Activated CD4-positive, alpha-beta T cell treated with anti-CD3 and anti-CD28 coated beads, Interleukin-2, amount 50 U/mL, for 48 hours (primary cell): ENCODE results near the gene RIT2.

ENCODE experiments used
- DNase-seq, 2 experiments: peaks; one replicate each; pipeline ENCODE4 v3.0.0-alpha.2; 2020

The RIT2 gene

DNA sequence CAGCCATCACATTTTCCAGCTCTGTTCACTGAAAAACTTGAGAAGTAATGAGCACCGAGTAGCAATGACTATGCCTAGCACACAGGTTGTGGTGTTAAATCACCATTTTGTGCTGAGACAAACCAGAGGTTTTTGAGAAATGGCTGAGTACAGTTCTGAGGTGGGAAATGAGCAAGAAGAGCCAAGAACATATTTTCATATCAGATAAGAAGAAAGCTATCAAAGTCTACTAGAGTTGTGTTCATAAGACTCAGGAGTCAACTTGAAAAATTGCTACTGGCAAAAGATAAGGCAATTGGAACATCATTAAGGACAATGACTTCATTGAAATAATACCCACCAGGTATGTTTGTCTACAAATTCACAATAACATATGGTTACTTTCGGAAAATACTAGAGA is 108.1 kb downstream of the RIT2 start:
- DNase-seq: no peak

DNA sequence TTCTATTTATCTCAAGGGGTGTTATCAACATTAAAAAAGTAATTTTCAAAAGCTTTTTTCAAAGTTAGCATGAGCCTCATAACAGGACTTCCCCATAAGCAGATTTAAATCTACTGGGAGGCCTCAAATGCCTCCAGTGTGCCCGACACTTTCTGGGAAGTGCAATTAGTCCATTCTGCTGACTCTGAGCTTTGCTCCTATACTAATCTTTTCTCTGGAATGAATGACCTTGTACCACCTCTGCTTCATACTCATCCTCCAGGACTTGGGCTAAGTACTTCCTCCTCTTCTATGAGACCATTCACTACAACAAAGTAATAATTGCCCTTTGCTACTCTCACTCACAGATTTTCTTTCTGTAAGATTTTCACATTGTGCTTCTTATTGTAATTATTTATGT is 111.1 kb downstream of the RIT2 start:
- DNase-seq: no peak

DNA sequence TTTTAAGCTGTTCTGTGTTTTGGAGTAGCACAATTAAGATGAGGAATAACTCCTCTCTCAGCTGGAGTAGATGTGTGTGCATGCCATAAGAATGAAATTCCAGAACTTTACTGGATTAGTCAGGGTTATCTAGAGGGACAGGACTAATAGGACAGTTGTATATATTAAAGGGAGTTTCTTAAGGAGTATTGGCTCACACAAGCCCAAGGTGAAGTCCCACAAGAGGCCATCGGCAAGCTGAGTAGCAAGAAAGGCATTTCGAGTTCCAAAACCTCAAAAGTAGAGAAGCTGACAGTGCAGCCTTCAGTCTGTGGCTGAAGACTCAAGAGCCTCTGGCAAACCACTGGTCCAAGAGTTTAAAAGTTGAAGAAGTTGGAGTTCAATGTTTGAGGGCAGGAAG is 113.7 kb downstream of the RIT2 start:
- DNase-seq: no peak

DNA sequence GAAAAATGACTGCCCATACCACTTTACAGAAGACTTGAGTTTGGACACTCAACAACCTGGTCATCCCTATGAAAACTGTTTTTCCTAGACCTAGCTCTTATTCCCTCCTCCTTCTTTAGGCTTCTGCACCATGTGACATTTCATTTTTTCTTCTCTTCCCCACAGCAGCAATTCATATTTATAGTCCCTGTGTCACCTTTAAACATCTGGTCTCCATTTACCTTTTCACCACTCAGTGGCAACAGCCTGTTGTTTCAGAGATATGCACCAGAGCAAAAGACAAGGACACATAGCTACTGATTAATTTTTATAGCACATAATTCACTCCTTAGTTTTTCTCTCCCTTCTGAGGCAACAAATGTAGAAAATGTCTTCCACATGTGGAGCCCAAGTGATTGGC is 118.7 kb downstream of the RIT2 start:
- DNase-seq: no peak

DNA sequence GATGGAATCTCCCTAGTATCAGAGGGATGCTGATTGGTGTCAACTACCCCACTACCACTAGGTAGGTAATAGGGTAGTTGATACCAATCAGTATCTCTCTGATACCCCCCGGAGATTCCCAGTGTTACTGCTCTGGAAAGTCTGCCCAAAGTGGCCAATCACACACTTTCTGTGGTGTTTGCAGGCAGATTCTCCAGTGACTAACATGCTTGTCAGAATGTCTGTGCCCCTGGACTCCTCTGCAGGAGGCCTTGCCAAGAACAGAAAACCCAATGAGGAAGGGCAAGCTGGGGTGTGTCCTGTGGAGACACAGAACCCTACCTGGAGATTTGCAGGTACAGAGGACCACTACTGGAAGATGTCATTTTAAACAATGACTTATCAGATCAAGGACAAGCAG is 135.1 kb downstream of the RIT2 start:
- DNase-seq: no peak

DNA sequence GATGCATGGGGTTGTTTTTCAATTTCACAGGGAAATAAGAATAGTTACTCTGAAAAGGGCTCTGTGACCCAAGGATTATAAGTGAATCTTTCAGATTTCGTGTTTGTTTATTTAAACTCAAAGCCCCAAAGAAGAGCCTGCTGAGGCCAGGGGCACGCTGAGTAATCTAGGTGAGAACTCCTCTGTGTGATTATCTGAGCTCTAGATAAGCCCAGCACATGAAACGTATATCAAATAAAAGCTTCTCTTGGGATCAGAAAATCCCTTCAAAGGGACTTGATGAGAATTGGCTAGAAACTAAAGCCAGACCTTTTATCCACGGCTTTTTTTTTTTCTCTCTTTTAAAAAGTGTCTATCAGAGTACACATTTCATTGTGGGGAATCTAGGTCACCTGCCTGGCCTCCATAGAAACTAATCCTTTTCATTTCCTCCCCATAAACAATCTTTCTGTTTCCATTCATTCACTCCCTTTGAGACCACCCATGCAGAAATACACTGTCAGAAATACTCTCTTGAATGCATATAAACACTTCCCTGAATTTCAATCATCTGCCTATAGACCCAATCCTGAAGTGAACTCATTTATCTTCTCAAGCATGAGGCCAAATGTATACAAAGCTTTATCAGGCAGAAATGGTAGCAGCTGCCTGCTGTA is 137.4 kb downstream of the RIT2 start:
- DNase-seq: no peak

DNA sequence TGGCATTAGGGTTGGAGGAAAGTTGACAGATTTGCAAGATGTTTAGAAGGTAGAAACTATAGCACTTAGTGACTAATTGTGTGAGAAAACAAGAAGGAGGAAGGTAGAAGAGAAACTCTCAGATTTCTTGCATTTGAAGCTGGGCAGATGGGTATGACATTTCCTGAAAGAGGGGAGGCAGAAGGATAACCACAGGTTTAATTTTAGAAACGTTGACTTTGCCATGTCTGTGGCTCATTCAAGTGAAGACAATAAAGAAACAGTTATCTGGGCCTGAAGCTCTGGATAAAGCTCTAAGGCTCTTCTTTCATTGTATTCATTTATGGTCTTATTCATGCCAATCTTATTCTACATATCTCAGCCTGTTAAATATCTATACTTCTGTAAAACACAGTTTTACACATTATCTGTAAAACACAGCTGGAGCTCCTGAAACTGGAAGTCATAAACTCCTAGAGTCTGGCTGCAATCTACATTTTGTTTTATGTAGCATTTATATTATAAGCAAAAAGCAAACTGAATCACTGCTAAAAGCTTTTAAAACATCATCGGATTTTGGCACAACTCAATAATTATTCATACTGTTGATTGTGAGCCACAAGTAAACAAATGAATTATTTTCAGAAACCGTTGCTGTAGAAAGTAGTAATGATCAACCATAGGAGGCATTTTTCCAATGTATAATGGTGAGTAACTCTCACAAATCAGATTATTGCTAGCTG is 138.5 kb downstream of the RIT2 start:
- DNase-seq: no peak

DNA sequence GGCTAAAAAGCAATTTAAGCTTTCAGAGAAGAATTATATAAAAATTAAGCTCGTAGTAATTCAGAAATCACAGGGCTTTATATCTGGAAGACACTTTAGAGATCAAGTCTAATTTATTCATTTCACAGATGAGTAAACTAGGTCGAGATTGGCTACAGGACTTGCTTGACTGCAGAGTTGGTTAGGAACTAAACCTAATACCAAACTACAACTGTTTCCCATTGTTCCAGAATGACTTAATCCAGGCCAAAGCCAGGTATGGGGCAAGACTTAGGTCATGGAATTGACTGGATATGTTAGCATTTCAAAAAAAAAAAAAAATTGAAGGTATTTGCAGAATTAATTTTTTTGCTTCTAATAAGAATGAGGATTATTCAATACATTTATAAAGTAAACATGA is 146.1 kb downstream of the RIT2 start:
- no peak for DNase-seq

DNA sequence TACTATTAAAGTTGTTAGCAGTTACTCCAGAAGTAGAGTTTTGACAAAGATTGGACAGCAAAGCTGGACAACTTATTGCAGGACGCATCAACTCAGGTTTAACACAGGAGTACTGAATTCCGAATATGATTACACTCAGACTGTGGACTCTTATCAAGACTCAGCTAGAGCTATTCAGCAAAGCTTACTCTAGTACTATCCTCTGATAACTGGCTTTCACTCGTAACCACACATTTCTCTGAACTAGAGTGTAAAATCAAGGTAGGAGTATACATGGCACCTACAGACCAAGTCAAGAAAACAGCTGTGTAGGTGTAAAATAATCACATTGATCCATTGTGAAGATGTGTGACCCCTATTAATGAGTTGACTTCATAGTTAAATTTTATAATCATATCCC is 154.2 kb downstream of the RIT2 start:
- DNase-seq: no peak

DNA sequence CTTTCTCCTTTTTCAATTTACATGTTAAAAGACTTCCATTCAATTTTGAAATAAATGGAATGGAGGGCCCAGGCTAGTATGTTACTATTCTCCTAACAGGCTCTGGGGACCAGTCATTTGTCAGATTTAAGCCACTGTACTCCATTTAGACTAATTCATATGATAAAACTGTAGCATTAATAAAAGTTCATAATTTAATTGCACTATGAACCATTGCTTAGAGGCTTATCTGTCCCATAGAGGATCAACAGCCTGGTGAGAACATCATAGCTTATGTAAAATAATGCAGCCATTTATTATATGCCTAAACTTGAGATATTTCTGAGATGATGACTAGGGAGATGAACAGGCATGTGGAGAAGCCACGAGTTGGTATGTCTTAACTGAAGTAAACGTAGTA is 156.0 kb downstream of the RIT2 start:
- no peak for DNase-seq

DNA sequence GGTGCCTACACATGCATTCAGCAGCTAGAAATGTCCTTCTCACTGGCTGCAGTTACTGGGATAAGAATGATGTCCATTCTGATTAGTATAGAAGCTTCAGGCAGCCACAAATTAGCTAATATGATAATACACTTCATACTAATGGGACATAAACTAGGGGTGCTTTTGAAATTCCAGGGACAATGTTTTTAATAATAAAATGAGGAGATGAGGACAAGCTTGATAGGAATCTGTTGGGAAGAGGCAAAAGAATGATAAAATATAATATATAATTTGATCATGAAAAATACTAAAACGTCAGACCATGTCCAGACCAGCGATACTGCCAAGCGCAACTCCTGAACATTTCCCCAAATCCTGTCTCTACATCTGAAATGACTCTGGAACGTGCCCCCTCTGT is 157.1 kb downstream of the RIT2 start:
- DNase-seq: no peak

DNA sequence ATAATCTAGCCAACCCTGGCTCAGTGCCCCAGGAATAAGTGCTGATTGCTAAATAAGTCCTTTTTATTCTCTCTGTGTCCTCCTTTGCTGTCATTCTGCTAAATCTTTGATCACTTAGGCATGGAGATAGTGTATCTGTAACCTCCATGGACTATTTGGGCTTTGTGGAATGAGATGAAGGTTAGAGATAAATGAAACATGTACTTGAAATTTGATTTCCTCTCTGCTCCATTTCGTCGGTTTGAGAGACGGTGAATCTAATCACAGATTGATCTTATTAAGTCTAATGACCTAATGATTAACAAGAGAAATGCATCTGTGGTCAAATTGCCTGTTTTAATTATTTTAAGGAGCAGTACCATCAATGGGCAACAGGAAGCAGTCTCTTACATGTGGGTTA is 159.2 kb downstream of the RIT2 start:
- DNase-seq: no peak

DNA sequence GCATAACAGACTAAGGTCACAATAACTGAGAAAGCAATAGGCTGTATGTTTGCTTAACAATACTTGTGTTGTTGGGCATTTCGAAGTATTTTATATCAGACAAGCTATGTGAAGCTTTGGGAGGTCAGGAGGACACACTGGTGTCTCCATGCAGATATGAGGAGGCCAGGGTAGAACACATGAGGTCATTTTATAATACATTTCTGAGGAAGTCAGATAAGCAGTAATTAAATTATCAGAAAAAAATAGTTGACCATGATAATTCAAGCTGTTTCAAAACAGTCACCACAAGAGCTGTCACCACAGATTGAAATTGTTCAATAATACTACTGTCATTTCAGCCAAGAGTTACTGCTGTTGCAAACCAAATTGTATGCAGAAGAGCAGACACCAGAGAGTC is 160.6 kb downstream of the RIT2 start:
- no peak for DNase-seq

DNA sequence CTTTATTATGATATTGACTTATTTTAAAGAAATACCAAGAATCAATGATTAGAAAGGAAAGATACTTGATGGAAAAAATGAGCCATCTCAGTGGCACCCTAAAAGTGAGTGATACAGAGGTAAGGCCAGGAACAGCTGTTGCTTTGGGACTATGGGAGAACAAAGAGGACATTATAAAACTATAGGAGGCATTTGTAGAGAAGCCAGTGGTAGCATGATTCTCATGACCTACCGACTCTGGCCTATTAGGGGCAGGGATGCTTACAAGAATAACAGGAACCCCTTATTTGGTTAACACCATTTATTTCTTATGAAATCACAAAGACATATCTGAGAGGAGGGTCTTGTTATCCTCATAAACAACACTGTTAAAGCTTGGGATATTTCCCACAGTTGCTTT is 162.2 kb downstream of the RIT2 start:
- no peak for DNase-seq

DNA sequence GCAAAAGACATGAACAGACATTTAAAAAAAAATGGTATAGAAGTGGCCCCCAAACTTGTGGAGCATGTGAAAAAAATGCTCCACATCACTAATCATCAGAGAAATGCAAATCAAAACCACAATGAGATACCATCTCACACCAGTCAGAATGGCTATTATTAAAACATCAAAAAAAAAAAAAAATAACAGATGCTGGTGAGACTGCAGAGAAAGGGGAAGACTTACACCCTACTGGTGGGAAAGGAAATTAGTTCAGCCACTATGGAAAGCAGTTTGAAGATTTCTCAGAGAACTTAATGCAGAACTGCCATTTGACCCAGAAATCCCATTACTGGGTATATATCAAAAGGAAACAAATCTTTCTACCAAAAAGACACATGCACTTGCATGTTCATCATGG is 164.8 kb downstream of the RIT2 start:
- DNase-seq: no peak

DNA sequence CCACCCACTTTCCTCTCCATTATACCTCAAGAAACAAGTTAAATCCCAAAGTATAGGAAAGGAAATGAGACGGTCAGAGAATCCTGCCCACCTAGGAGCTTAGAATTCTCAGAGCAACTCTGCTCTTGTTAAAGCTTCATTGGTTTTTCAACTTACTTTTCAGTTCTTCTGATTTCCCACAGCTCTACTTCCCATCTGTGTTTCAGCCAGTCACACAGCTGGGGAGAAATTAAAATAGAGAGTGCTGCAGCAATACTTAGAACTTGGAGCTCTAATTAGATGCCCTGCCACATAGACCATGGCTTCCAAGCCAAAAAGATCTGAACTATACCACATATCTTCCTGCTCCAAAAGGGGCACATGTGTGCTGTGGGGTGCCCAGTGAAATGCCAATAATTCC is 166.7 kb downstream of the RIT2 start:
- DNase-seq: no peak

DNA sequence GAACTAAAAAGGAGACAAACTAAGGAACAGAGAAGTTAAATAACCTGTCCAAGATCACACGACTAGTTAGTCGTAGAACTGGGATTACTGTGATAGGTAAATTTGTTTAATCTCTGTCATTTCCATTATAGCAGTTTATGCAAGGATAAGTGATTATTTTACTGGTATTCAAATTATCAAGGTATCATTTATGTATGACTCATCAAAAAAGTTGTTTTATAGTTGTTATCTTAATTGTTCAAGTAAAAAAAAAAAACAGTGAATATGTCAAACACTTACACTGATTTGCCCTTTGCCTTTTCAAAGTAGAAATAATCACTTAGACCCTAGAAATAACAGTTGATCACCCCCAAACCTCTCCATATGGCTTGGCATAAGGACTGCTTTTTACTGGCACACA is 173.6 kb downstream of the RIT2 start:
- no peak for DNase-seq

DNA sequence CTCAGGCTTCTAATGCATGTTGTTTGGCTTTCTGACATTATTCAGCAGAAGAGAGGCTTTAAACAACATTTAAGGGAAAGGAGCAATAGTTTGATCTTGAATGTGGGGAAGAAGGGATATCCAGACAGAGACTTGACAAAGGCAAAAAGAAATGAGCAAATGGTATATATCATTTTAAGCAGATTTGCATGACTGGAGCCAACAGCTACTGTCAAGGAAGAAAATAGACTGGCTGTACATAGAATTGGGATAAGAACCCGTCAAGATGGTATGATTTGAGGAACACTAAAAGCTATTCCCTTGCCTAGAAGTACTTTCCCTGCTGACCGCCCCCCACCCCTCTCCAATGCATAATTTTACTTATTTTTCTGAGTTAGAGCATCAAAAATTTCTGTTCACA is 174.5 kb downstream of the RIT2 start:
- no peak for DNase-seq

DNA sequence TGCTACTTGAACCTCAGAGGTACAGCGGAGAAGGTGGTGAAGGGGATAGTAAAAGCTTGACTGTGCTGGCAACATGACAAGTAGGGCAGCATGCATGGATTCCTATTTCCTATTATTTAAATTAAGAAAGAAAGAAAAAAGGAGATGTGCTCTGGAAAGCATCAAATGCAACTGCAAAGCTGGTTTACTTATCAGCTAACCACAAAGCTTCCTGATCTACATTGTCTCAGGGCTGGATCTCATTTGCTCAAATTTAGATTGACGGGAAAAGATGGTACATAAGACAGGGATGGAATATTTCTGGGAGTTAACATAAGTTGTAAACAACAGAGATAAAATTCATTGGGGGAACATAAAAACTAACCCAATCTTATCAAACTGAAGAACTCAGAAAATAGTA is 178.0 kb downstream of the RIT2 start:
- DNase-seq: no peak

DNA sequence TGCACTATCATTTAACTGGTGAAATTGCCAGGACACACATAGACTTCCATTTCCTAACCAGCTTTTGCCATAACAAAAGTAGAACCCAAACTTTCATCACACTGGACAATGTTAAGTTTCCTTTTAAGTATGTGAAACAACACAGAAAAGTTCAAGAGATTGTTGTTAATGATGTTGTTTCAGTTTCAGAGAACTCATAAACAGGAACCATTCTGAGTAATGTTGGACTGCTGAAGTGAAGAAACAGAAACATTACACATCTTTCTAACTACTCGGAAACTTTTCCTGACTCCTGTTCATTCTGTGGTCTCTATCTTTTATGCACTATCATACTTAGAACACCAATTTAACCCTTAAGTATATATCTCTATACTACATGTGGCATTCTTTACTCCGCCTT is 179.2 kb downstream of the RIT2 start:
- DNase-seq: no peak

DNA sequence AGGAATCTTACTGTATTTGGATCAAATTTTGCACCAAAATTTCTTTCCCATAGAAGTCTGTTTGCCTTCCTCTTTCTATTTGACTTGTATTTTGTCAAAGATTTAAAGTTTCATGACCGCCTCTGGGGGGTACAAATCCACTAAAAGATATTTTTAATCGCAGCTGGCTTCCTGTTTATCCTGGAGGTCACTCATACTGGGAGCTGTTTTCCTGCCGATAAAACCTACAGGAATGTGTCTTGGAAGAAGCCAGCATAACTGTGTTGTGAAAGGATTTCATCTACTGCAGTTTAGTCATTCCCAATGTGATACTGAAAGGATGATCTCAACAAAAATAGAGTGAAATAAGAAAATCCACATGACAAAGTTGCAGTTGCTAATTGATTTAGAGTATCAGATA is 184.0 kb downstream of the RIT2 start:
- no peak for DNase-seq

DNA sequence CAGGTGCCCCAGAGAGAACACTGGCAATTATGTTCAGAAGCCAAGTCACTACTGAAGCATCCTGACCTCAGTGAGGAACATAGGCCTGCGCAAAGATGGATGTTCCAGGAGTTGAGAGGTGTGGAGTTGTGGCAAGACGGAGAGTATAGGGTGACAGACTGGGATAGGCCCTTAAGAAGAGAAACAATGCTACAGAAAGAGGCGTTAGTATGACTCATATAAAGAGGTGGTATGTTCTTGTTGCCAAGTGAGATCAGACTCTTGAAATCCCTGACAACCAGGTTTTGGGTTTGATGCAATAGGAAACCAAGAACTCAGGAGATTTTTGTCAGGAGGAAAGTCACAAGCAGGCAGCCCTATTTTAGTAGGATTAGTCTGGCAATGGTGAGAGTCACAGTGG is 185.6 kb downstream of the RIT2 start:
- no peak for DNase-seq

DNA sequence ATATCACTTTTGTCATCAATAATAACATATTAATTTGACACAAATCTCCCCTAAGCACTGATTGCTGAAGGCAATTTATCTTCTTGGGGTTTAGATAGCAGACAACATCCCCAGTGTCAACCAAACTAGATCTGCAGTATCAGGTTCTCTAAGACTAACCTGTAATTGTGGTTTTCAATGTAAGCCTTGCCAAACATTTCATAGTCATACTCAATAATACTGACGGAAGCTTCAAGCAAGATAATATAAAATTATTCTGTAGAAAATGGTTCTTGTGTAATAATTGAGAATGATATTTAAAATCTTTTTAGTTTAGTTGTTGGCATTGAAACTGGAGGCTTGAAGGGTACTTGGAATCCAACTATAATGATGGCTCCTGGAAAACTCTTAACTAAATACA is 186.3 kb downstream of the RIT2 start:
- DNase-seq: no peak

DNA sequence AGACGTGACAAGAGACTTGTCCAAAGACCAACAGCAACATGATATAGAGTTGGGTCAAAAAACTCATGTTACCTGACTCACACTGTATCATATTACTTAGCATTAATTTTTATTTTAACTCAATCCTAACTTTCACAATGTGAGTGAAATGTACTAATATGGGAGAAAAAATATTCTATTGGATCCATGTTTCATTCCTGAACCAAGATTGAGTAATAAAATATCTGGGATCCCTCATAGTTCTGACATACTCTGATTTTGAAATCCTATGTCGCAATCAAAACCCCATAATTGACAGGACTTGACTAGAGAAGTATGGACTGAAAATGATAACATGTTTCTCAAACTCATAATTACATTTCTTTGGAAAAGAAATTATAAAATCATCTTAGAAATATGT is 190.4 kb downstream of the RIT2 start:
- DNase-seq: no peak

DNA sequence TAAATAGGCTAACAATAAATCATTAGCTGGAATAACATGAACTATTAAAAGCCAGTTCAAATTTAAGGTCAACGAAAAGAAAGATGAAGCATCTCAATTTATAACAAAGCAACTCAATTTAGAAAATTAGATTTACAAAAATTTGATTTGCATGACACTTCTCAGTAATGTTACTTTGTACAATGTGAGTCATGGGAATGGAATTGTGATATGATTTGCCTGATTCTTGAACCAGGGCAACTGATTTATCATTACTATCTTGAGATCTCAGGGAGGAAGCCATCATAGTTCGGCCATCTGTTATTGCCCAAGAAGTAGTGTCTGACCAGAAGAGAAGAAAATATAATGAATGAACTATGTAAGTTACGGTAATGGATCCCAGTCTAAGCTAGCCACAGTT is 193.1 kb downstream of the RIT2 start:
- DNase-seq: no peak
